Measurements from ENCODE around the gene GAS6. TPM values are rescaled to one million over a fixed set of nuclear protein-coding genes. Genes with fewer than 3 reads are reported as not detected.

The GAS6 gene
- total and polyA plus RNA-seq, 9 of the 15 experiments (the other 6 are each of a cell fraction or from before 2014, with no cell fraction given) = 0.14 to 9.7 (median 4.7) TPM; not detected in 1

GRCh38 chr13:113796211-113796963 is 67.5 kb downstream of the GAS6 start:
- no peak overlapping the region for H3K4me3 ChIP-seq
- POLR2A ChIA-PET = no interaction called here
- in situ Hi-C loops (cut with MboI) = no loop called here
- WGBS (ENCODE audit: insufficient coverage, low coverage, missing lambda C conversion rate) = 12% methylated on average over 16 of the region's 20 CpGs
- H3K9ac ChIP-seq (ENCODE audit: insufficient read depth in 1 of 2, low read depth in 2 of 2, low read length in 2 of 2) = no peak overlapping the region
- peaks cover 0 to 18% of the 10 kb centered on the region in 2 experiments; a peak in 1 of 5 replicates for H3K4me1 ChIP-seq (replicated peaks in 1 of 2; ENCODE audit: control insufficient read depth in 2 of 2, insufficient read depth in 2 of 2, low read length in 2 of 2)
- no TSS peak for BruUV-seq (replicated peaks)
- no peaks in the 10 kb centered on the region for H3K36me3 ChIP-seq (ENCODE audit: control insufficient read depth, insufficient read depth, low read length)
- H3K27ac ChIP-seq (ENCODE audit: extremely low read depth, low read depth, low read length) = no peak overlapping the region
- no peaks in the 10 kb centered on the region for H3K79me2 ChIP-seq (ENCODE audit: control insufficient read depth, insufficient read depth, low read length)
- H3K4me2 ChIP-seq (ENCODE audit: insufficient read depth, low read length) = no peak overlapping the region
- no peak for FAIRE-seq
- no peaks in the 10 kb centered on the region; the same call in 1 of the 2 replicates for H4K20me1 ChIP-seq (replicated peaks; ENCODE audit: control insufficient read depth, insufficient read depth, low read length)
- no peak for DNase-seq (ENCODE audit: extremely low read depth in 1 of 4, low spot score in 3 of 4)
- H3K9me3 ChIP-seq (replicated peaks; ENCODE audit: control insufficient read depth, insufficient read depth, low read depth, low read length) = no peaks in the 10 kb centered on the region
- no peak overlapping the region for H2AFZ ChIP-seq (ENCODE audit: low read depth, low read length)
- H3K27me3 ChIP-seq (ENCODE audit: control insufficient read depth in 2 of 2, insufficient read depth in 2 of 2, low read length in 2 of 2) = peaks cover 23 to 81% of the 10 kb centered on the region in 2 experiments
- ATAC-seq = no peak
- CTCF ChIA-PET (ENCODE audit: low intra/inter-chr PET ratio) = no interaction called here
- intact Hi-C loops (cut with micrococcal nuclease) = no loop called here
- no peaks in the 10 kb centered on the region for H3K9me1 ChIP-seq (ENCODE audit: control insufficient read depth, insufficient read depth, low read length)
- TF ChIP-seq SIN3B (IDR thresholded peaks at IDR 0.05; ENCODE audit: low read depth) = no peak
- TF ChIP-seq RBM34 (IDR thresholded peaks at IDR 0.05; ENCODE audit: borderline replicate concordance, insufficient read depth, low read length) = no peak
- no peak for TF ChIP-seq ZNF57 (CRISPR knock-in tag; IDR thresholded peaks at IDR 0.05)
- no peak for TF ChIP-seq NFIC (IDR thresholded peaks at IDR 0.05)
- TF ChIP-seq CLOCK (CRISPR knock-in tag; IDR thresholded peaks at IDR 0.05; ENCODE audit: borderline replicate concordance) = no peak
- no peak for TF ChIP-seq NCOA2 (IDR thresholded peaks at IDR 0.05; ENCODE audit: partially characterized antibody in 2 of 2)
- no peak for TF ChIP-seq ZNF592 (IDR thresholded peaks at IDR 0.05)
- no peak for TF ChIP-seq ZNF12 (CRISPR knock-in tag; IDR thresholded peaks at IDR 0.05)
- TF ChIP-seq AFF4 (CRISPR knock-in tag; IDR thresholded peaks at IDR 0.05) = no peak
- no peak for TF ChIP-seq KDM5B (IDR thresholded peaks at IDR 0.05; ENCODE audit: insufficient replicate concordance, low read depth, low read length)
- TF ChIP-seq ZNF282 (CRISPR knock-in tag; IDR thresholded peaks at IDR 0.05) = no peak

Measured in K562 (cell line).